ENCODE measurements around the gene RNF146.
"Not testable (repeated sequence)": the region's sequence is repeated elsewhere in the genome, so short reads cannot be mapped to it uniquely, and the experiment has no call there.

RNF146 gene

DNA sequence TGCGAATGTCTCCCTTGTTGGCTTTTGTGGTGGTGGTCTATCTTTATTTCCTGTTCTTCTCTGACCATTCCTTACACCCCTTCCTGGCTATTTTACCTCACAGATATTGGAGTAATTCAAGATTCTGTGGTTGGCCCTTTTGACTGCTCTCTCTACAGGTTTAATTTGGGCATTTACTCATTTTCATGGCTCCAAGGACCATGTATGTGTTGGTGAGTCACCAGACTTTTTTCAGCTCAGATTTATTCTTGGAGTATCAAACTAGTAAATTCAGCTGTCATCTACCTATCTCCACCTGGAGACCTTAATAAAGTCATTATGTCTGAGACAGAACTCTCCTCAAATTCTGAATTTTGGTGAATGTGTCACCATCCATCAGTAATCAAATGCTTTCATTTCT is 15.5 kb downstream of the RNF146 start:
- DNase-seq (ENCODE audit: low spot score), result no peak

DNA sequence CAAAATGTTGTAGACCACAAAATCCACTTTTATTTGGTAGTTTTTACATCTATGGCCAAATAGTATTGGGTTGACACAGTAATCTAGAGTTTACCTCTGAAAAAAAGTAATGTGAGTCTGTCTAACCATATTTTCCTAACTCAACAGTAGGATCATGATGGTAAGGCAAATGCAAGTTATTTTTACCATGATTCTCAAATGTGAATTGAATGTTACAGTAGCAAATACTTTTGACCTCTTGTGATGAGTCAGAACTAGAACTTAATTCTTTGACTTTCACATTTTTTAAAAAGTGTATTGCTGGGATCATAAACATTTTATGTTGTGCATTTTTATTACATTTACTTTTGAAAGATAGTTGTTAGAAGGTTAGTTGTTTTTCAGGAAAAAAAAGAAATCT is 22.0 kb downstream of the RNF146 start:
- no peak for DNase-seq (ENCODE audit: low spot score)

GRCh38 chr6:127289934-127290333 is 23.3 kb downstream of the RNF146 start:
- DNase-seq (ENCODE audit: low spot score), result no peak

DNA sequence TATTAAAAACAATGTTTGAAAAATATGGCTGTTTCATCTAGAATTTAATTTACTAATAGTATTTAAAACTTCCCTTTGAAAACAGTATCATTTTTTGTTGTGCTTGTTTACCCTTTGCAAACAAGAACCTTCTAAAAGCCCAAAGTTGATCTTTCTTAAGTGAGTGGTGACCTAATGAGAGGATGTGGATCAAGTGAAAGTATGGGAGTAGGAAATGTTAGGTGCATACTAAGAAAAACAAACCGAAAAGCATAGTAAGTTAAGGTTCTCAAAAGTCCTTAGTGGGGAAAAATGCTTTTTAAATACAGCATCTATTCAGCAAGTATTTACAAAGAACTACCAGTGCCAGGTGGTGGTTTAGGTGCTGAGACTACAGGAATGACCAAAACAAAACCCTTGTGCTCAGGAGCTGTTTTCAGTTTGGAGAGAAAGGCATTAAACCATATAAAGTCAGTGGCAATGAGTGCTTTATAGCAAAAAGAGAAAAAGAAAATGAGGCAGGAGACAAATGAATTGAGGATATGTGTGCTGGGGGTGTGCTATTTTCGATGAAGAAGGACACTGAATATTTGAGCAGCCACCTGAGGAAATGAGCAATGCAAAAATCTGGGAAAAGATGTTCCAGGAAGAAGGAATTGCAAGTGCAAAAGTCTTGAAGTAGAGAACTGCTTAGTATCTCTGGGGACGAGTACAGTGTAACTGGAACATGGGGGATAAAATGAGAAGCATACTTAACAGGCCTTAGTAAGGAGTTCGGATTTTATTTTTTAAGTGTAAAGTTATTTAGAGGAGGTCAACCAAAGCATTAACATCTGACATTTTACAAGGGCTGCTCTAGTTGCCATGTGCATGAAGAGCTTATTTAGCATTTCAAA is 24.0 kb downstream of the RNF146 start:
- no peak for DNase-seq (ENCODE audit: low spot score)

DNA sequence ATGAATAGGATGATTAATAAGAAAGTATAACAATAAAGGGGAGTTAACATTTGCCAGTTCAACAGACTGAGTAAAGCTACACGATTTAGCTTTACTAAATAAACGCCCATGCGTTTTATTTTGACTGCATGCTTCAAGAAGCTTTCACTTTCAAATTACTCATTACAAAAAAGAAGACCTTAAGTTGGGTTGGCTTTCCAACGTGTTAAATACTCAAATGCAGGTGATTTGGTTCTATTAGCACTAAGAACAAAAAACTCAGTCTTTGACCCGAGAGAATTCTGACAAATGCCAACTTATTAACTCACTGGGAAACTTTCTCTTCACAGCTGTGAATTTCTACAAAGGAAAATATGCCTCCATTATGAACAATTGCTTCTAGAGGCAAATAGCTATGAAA is 24.8 kb downstream of the RNF146 start:
- DNase-seq (ENCODE audit: low spot score), result no peak

DNA sequence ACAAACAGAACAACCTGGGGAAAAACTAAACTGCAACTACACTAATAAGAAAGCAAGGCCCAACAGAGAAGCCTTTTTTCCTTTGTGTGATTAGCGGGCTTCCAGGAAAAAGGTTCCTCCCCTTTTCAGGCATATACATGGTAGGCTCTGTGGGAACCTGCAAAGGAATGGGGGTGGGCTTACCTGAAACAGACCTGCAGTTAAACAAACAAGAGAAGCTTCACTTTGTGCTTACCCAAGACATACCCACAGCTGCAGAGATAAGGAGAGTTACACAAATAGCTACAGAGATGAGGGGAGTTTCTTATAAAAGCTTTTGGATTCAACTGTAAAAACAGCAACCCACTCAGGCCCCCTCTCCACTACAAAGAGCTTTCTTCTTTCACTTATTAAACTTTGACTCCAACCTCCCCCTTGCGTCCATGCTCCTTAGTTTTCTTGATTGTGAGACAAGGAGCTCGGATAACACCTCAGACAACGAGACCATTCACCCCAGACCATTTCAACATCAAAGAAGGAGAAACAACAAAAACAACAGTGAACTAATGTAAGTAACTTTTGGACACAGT is 30.9 kb downstream of the RNF146 start:
- no peak for DNase-seq (ENCODE audit: low spot score)

- DNase-seq (ENCODE audit: low spot score), result no peak
Observed at GRCh38 chr6:127298475-127298874, 31.8 kb downstream of the RNF146 start.

DNA sequence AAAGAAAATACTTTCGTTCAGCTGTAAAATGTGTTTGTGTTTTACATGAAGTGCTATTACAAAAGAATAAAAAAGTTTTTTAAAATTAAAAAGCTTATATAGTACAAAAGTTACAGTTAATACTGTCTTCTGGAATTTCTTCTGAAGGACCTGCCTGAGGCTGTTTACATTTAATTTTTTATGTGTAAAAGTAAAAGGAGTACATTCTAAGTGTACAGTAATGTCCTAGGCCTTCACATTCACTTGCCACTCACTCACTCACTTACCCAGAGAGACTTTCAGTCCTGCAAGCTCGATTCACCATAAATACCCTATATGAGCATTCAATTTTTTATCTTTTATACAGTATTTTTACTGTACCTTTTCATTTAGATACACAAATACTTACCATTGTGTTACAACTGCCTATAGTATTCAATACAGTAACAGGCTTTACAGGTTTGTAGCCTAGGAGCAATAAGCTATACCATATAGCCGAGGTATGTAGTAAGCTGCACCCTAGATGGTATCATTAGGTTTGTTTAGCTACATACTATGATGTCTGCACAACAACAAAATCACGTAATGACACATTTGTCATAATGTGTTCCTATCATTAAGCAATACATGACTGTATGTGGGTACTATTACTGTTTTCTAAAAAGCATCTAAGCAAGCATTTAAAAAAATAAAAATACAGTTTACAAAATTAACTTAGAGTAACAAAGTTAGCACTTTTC is 33.0 kb downstream of the RNF146 start:
- DNase-seq (ENCODE audit: low spot score), result no peak

DNA sequence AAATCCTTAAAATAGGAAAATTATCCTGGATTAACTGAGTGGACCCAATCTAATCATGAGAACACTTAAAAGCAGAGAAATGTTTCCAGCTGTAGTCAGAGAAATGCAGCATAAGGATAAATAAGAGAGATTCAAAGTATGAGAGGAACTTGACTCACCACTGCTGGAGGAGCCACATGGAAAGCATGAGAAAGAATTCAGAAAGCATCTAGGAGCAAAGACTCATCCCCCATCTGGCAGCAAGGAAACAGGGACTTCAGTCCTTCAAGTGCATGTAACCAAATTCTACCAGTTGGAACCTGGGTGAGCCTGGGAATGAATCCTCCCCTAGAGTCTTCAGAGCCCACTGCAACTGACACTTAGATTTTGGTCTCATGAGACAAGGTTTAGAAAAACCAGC is 33.7 kb downstream of the RNF146 start:
- DNase-seq (ENCODE audit: low spot score), result no peak

GRCh38 chr6:127301199-127301700 is 34.6 kb downstream of the RNF146 start:
- no peak for DNase-seq (ENCODE audit: low spot score)

GRCh38 chr6:127302728-127303660 is 36.3 kb downstream of the RNF146 start:
- DNase-seq (ENCODE audit: low spot score), result peak; percentile 53

DNA sequence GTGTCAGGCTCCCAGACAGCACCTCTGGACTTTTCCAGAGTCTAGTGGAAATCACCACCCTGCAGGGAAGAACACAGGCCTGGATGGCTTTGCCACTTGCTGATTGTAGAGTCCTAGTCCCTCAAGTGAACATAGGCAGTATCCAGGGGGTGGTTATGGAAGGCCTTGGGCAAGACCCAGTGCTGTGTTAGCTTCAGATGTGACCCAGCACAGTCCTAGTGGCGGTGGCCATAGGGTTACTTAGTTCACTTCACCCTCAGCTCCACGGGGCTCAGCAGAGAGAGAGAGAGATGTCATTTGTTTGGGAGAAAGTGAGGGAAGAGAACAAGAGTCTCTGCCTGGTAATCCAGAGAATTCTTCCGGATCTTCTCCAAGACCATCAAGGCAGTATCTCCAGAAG is 37.3 kb downstream of the RNF146 start:
- DNase-seq (ENCODE audit: low spot score), result no peak

- no peak for DNase-seq (ENCODE audit: low spot score)
Observed at GRCh38 chr6:127305741-127306140, 39.1 kb downstream of the RNF146 start.

DNA sequence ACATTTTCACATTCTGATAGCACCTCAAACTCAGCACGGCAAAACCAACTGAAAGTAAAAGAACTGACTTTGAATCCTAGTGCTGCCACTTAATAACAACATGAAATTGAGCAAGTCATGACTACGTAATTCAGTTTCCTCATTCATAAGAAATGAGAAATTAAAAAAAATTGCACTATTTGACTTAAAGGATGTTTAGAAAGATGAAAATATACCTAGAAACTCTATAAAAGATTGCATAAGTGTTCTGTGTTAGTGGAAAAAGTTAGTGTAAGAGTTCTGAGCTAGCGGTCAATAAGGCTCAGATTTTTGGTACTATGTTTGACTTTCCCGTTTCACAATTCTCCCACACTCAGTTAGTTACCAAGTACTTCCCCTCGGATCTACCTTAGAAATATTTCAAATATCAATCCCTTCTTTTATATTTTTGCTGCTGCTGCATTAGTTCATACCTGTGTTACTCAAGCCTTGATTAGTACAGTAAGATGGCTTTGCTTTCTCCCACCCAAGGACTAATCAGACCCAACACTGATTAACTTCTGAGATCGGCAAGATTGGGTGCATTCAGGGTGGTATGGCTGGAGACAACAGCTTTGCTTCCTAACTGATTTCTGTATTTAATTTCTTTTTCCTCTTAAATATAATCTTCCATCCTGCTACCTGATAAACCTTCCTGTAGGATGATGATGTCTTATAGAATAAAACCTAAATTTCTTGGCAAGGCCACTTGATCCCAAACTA is 50.9 kb downstream of the RNF146 start:
- DNase-seq (ENCODE audit: low spot score), result no peak

- DNase-seq (ENCODE audit: low spot score), result no peak
Observed at GRCh38 chr6:127319686-127320085, 53.0 kb downstream of the RNF146 start.

- no peak for DNase-seq (ENCODE audit: low spot score)
Observed at GRCh38 chr6:127328043-127328609, 61.5 kb downstream of the RNF146 start.

DNA sequence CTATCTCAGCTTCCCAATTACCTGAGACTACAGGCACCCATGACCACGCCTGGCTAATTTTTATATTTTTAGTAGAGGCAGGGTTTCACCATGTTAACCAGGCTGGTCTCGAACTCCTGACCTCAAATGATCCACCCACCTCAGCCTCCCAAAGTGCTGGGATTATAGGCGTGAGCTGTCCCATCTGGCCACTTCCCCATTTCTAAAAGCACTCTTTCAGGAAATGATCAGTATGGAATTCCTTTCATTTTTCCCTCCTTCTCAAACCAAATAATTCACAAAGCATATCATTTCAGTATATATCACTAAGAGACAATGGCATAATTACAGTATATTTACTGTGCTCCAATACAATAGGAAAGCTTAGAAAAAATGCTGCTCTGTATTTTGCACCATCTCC is 64.6 kb downstream of the RNF146 start:
- not testable (repeated sequence) for DNase-seq (ENCODE audit: low spot score)

- no peak for DNase-seq (ENCODE audit: low spot score)
Observed at GRCh38 chr6:127332383-127332961, 65.8 kb downstream of the RNF146 start.

Measured in CD4-positive, alpha-beta T cell treated with Interleukin-6 at 100 ng/mL for 8 hours (primary cell).